Caco-2 (cell line): ENCODE data around the gene RTL10. TPM values are rescaled to one million over a fixed set of nuclear protein-coding genes. Genes with fewer than 3 reads are reported as not detected.

Experiments
- BruUV-seq: library from RNA; stranded (reverse); fragments of 400-500 nt; replicated peaks from 2 replicates; lab custom pipeline; 2021; lab: Mats Ljungman, UMichigan
- CTCF ChIA-PET: fragments of 300-600 bp; sonication (Branson Sonifier 250); formaldehyde crosslinking; loops from one replicate; lab custom pipeline; 2022; ENCODE audit warnings: antibody characterized with exemption; lab: Charles Lee
- POLR2A ChIA-PET: fragments of 300-600 bp; sonication (Branson Sonifier 250); formaldehyde crosslinking; loops from one replicate; lab custom pipeline; 2022; ENCODE audit warnings: antibody characterized with exemption; lab: Charles Lee
- DNase-seq, 2 experiments: peaks; one replicate each; pipeline versions ENCODE4 v3.0.0 to v3.0.0-alpha.2; 2020 to 2022
- H3K27me3 ChIP-seq: replicated peaks from 2 replicates; pipeline ENCODE4 v1.6.0; 2011; ENCODE audit warnings: low read length; ENCODE audit not compliant: control insufficient read depth, insufficient read depth
- H3K36me3 ChIP-seq: 2 replicates; pipeline ENCODE4 v1.5.1; 2011; ENCODE audit warnings: low read length; ENCODE audit not compliant: control insufficient read depth, insufficient read depth
- H3K4me1 ChIP-seq: fragments of 250-450 bp; sonication (Bioruptor Pico); 2 replicates; pipeline ENCODE4 v1.5.1; 2020; ENCODE audit warnings: mild to moderate bottlenecking
- H3K4me3 ChIP-seq: 2 replicates; pipeline ENCODE4 v1.5.1; 2011; ENCODE audit warnings: low read depth, mild to moderate bottlenecking, control low read depth, low read length
- H3K9me3 ChIP-seq: fragments of 250-450 bp; sonication (Bioruptor Pico); 2 replicates; pipeline ENCODE4 v1.5.1; 2020; ENCODE audit warnings: mild to moderate bottlenecking, moderate library complexity
- H3K27ac Mint-ChIP-seq: one replicate; pipeline ENCODE4 v1.8.0; 2022; ENCODE audit warnings: mixed read lengths; ENCODE audit not compliant: unreplicated experiment
- H3K27me3 Mint-ChIP-seq: one replicate; pipeline ENCODE4 v1.8.0; 2022; ENCODE audit warnings: mixed read lengths; ENCODE audit not compliant: insufficient read depth, unreplicated experiment
- H3K36me3 Mint-ChIP-seq: one replicate; pipeline ENCODE4 v1.8.0; 2022; ENCODE audit warnings: mild to moderate bottlenecking, mixed read lengths; ENCODE audit not compliant: insufficient read depth, unreplicated experiment
- H3K4me1 Mint-ChIP-seq: one replicate; pipeline ENCODE4 v1.8.0; 2022; ENCODE audit warnings: low read depth, mixed read lengths; ENCODE audit not compliant: unreplicated experiment
- H3K4me3 Mint-ChIP-seq: one replicate; pipeline ENCODE4 v1.8.0; 2022; ENCODE audit warnings: mild to moderate bottlenecking, moderate library complexity, mixed read lengths; ENCODE audit not compliant: unreplicated experiment
- H3K9me3 Mint-ChIP-seq: one replicate; pipeline ENCODE4 v1.8.0; 2022; ENCODE audit warnings: mixed read lengths; ENCODE audit not compliant: unreplicated experiment
- CTCF ChIP-seq, 2 experiments: fragments of 200-600 bp in 1 of 2; IDR thresholded peaks; 1 replicate in 1 of 2; 2 replicates in 1 of 2; pipeline versions ENCODE4 v1.5.1 to v1.8.0; 2011 to 2022; ENCODE audit warnings: antibody characterized with exemption in 1 of 2, control low read depth in 1 of 2, inconsistent platforms in 1 of 2, low read depth in 1 of 2, low read length in 1 of 2, mild to moderate bottlenecking in 1 of 2, moderate library complexity in 1 of 2; ENCODE audit not compliant: insufficient read depth in 1 of 2, severe bottlenecking in 1 of 2, unreplicated experiment in 1 of 2
- intact Hi-C: fragments of 100-400 bp; cut with micrococcal nuclease; formaldehyde crosslinking; loops from one replicate; pipeline ENCODE4 v1.10.0; 2022; ENCODE audit not compliant: unreplicated experiment
- total RNA-seq: library from RNA; stranded (reverse); gene quantifications from 2 replicates; pipeline ENCODE4 v1.2.3, GENCODE V29; 2022

The RTL10 gene
- total RNA-seq, 1 experiment from 2014 or later = 27.5 TPM

- H3K4me1 ChIP-seq = no peaks in the 10 kb centered on the region; the same call in 1 of the 2 replicates
- no peak for TF ChIP-seq CTCF (IDR thresholded peaks at IDR 0.05; ENCODE audit: insufficient read depth in 1 of 2, low read depth in 1 of 2, low read length in 1 of 2, severe bottlenecking in 1 of 2, unreplicated experiment in 1 of 2)
- ChIA-PET CTCF (no interaction called here), POLR2A (no interaction called here)
- Mint-ChIP-seq H3K27me3 (no peaks in the 10 kb centered on the region), H3K4me3 (no peak overlapping the region), H3K9me3 (no peaks in the 10 kb centered on the region), H3K36me3 (no peaks in the 10 kb centered on the region), H3K4me1 (no peaks in the 10 kb centered on the region), H3K27ac (no peak overlapping the region)
- no TSS peak for BruUV-seq
- no peaks in the 10 kb centered on the region for H3K36me3 ChIP-seq
- intact Hi-C loops = no loop called here
- H3K27me3 ChIP-seq = no peaks in the 10 kb centered on the region
- no peaks in the 10 kb centered on the region for H3K9me3 ChIP-seq
- no peak overlapping the region for H3K4me3 ChIP-seq
- no peak for DNase-seq
Observed at GRCh38 chr22:19865141-19865829, 10.6 kb upstream of the RTL10 start.

DNA sequence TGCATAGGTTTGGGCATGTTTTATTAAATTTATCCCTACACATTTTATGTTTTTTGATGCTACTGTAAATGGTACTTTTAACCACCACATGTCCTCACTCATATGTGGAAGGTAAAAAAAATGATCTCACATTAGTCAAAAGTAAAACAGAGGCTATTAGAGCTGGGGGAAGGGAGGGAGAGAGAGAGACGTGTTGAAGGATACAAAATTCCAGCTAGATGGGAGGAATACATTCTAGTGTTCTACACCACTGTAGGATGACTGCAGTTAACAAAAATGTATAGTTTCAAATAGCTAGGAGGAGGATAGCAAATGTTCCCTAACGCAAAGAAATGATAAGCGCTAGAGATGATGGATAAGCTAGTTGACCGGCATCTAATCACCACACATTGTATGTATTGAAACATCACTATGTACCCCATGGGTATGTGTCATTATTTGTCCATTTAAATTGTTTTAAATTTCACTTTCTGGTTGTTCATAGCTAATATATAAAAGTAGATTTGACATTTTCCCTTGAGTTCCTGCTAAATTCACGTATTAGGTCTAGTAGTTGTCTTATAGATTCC, 9.9 kb upstream of the RTL10 start:
- H3K4me3 ChIP-seq = no peak overlapping the region
- H3K9me3 Mint-ChIP-seq = no peaks in the 10 kb centered on the region
- no peaks in the 10 kb centered on the region for H3K36me3 Mint-ChIP-seq
- no peaks in the 10 kb centered on the region; the same call in 1 of the 2 replicates for H3K4me1 ChIP-seq
- H3K27me3 ChIP-seq = no peaks in the 10 kb centered on the region
- intact Hi-C loops = no loop called here
- no peak for DNase-seq
- no peak overlapping the region for H3K27ac Mint-ChIP-seq
- H3K27me3 Mint-ChIP-seq = no peaks in the 10 kb centered on the region
- no peaks in the 10 kb centered on the region for H3K36me3 ChIP-seq
- TF ChIP-seq CTCF (IDR thresholded peaks at IDR 0.05; ENCODE audit: insufficient read depth in 1 of 2, low read depth in 1 of 2, low read length in 1 of 2, severe bottlenecking in 1 of 2, unreplicated experiment in 1 of 2) = no peak
- H3K9me3 ChIP-seq = no peaks in the 10 kb centered on the region
- H3K4me1 Mint-ChIP-seq = no peaks in the 10 kb centered on the region
- POLR2A ChIA-PET = no interaction called here
- no TSS peak for BruUV-seq
- no peak overlapping the region for H3K4me3 Mint-ChIP-seq
- CTCF ChIA-PET = no interaction called here

- Mint-ChIP-seq H3K9me3 (no peaks in the 10 kb centered on the region), H3K27ac (no peak overlapping the region), H3K36me3 (no peaks in the 10 kb centered on the region), H3K4me3 (no peak overlapping the region), H3K27me3 (no peaks in the 10 kb centered on the region), H3K4me1 (no peaks in the 10 kb centered on the region)
- CTCF ChIA-PET = no interaction called here
- no peaks in the 10 kb centered on the region for H3K36me3 ChIP-seq
- no peaks in the 10 kb centered on the region; the same call in 1 of the 2 replicates for H3K4me1 ChIP-seq
- H3K27me3 ChIP-seq = no peaks in the 10 kb centered on the region
- no peak overlapping the region for H3K4me3 ChIP-seq
- intact Hi-C loops = no loop called here
- no peaks in the 10 kb centered on the region for H3K9me3 ChIP-seq
- BruUV-seq = no TSS peak
- DNase-seq = no peak
- POLR2A ChIA-PET = no interaction called here
- no peak for TF ChIP-seq CTCF (IDR thresholded peaks at IDR 0.05; ENCODE audit: insufficient read depth in 1 of 2, low read depth in 1 of 2, low read length in 1 of 2, severe bottlenecking in 1 of 2, unreplicated experiment in 1 of 2)
Observed at GRCh38 chr22:19863571-19863970, 8.9 kb upstream of the RTL10 start.
